Measurements from ENCODE around the gene ALDH8A1.

DNA sequence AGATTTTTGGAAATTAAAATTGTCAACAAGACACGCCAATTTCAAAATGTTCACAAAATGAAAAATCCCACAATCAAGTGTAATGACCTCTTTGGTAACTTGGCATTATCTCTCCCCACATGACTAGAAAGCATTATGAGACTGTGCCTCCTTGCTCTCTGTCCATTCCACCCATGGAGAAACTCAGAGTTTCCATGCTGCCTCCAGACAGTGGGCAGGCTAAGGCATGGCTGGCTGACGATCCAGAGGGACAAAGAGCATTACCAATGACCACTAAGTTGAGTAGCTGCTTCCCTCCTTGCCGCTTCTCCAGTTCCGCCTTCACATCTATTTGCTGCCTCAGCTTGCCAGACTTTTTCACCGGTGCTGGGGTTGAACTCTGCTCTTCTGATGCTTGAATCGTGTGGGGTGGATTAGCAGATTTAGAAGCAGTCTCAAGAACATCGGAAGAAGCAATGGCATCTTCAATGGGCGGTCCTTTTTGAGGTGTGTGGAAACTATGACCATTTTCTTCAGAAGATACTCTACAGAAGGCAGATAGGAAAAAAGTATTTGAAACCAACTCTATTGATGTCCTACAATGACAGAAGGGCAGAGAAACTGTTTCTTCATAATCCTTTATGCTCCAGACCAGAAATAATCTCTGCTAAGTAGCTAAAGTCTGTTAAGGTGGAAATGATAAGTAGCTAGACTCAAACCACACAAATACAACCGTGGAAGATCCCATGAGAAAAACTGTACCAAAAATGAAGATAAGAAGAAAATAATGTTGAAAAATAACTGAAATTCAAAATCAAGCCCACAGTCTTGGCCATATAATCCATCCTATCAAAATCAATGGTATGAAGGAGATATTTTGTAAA, 47.5 kb upstream of the ALDH8A1 start:
- TF ChIP-seq, protein P1, sequence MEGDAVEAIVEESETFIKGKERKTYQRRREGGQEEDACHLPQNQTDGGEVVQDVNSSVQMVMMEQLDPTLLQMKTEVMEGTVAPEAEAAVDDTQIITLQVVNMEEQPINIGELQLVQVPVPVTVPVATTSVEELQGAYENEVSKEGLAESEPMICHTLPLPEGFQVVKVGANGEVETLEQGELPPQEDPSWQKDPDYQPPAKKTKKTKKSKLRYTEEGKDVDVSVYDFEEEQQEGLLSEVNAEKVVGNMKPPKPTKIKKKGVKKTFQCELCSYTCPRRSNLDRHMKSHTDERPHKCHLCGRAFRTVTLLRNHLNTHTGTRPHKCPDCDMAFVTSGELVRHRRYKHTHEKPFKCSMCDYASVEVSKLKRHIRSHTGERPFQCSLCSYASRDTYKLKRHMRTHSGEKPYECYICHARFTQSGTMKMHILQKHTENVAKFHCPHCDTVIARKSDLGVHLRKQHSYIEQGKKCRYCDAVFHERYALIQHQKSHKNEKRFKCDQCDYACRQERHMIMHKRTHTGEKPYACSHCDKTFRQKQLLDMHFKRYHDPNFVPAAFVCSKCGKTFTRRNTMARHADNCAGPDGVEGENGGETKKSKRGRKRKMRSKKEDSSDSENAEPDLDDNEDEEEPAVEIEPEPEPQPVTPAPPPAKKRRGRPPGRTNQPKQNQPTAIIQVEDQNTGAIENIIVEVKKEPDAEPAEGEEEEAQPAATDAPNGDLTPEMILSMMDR (IDR thresholded peaks at IDR 0.05), result no peak
- TF ChIP-seq POLR2A (IDR thresholded peaks at IDR 0.05), result no peak

All from stomach (tissue), 4 donors.